Vagina (tissue), 2 donors: ENCODE measurements around the gene CFDP1. TPM values are rescaled to one million over a fixed set of nuclear protein-coding genes. Genes with fewer than 3 reads are reported as not detected.

Experiments
- DNase-seq, 2 donors: peaks; one replicate each; pipeline ENCODE4 v3.0.0-alpha.2; 2017; ENCODE audit errors: extremely low spot score in 2 of 2
- H3K27ac ChIP-seq: fragments of 200-600 bp; sonication (generic); one replicate; pipeline ENCODE4 v1.5.1; 2019
- H3K27me3 ChIP-seq: fragments of 200-600 bp; sonication (generic); one replicate; pipeline ENCODE4 v1.5.1; 2019
- H3K36me3 ChIP-seq, 2 donors: fragments of 200-600 bp; sonication (generic); one replicate each; pipeline ENCODE4 v1.5.1; 2017 to 2019
- H3K4me1 ChIP-seq: fragments of 200-600 bp; sonication (generic); one replicate; pipeline ENCODE4 v1.5.1; 2019
- H3K4me3 ChIP-seq, 2 donors: fragments of 200-600 bp; sonication (generic); 1 replicate in 1 of 2; 2 replicates in 1 of 2; pipeline ENCODE4 v1.5.1; 2016 to 2019
- H3K9me3 ChIP-seq: fragments of 200-600 bp; sonication (generic); one replicate; pipeline ENCODE4 v1.5.1; 2019
- CTCF ChIP-seq, 3 experiments: fragments of 450-650 bp in 2 of 3; fragments of 200-600 bp in 1 of 3; sonication (generic) in 1 of 3; IDR thresholded peaks; one replicate each; pipeline ENCODE4 v1.5.1; 2017 to 2019; ENCODE audit warnings: antibody characterized with exemption in 3 of 3, mild to moderate bottlenecking in 2 of 3, moderate library complexity in 2 of 3
- POLR2A ChIP-seq, 2 donors: fragments of 450-650 bp; IDR thresholded peaks; one replicate each; pipeline ENCODE4 v1.6.1; 2017; ENCODE audit warnings: antibody characterized with exemption in 2 of 2, mild to moderate bottlenecking in 2 of 2, moderate library complexity in 2 of 2
- POLR2AphosphoS5 ChIP-seq, 2 donors: sonication (generic); formaldehyde crosslinking; IDR thresholded peaks; one replicate each; pipeline ENCODE4 v1.9.0; 2017; ENCODE audit warnings: antibody characterized with exemption in 2 of 2, mild to moderate bottlenecking in 2 of 2, low read depth in 1 of 2; ENCODE audit not compliant: insufficient read depth in 1 of 2
- intact Hi-C: fragments of 100-400 bp; cut with DNase I; formaldehyde crosslinking; loops from one replicate; pipeline ENCODE4 v1.15.1; 2023
- small RNA-seq: library from RNA; depleted of rRNA; stranded (forward); fragments of <200 nt; gene quantifications from one replicate; pipeline ENCODE3, GENCODE V24; 2016
- total RNA-seq: library from RNA; depleted of rRNA; stranded (reverse); fragments of >200 nt; gene quantifications from one replicate; pipeline ENCODE4 v1.2.3, GENCODE V29; 2016

The CFDP1 gene
- total RNA-seq, 1 donor from 2014 or later = 45.7 TPM

- Histone ChIP-seq H3K36me3 (peaks cover 0 to 16% of the 10 kb centered on the region in 2 donors), H3K4me1 (peaks cover 75% of the 10 kb centered on the region)
- no peak for DNase-seq
These were observed 189.0 kb downstream of the CFDP1 start for GRCh38 chr16:75244225-75244809.

More at GRCh38 chr16:75244225-75244809, 189.0 kb downstream of the CFDP1 start:
- TF ChIP-seq POLR2A (IDR thresholded peaks at IDR 0.05) (no peak), POLR2AphosphoS5 (IDR thresholded peaks at IDR 0.05; ENCODE audit: insufficient read depth in 1 of 2, low read depth in 1 of 2) (no peak), CTCF (IDR thresholded peaks at IDR 0.05) (no peak)
- H3K27me3 ChIP-seq = no peaks in the 10 kb centered on the region
- H3K9me3 ChIP-seq = no peaks in the 10 kb centered on the region
- peak overlapping the region; percentile 88 for H3K27ac ChIP-seq
- H3K4me3 ChIP-seq = no peak overlapping the region
- intact Hi-C loops = no loop called here

Small RNAs within 50 kb of the gene (small RNA-seq; reads per million reads assigned to genes)
- gene RF00598 (not detected), gene RNU6-758P (not detected)

Other genes with a start within 250 kb of the CFDP1 start
- not detected for gene CTRB2, start 226.3 kb downstream of the CFDP1 start, total RNA-seq
- not detected for gene CTRB1, start 214.5 kb downstream of the CFDP1 start, total RNA-seq
- 39.5 TPM for gene BCAR1, start 181.9 kb downstream of the CFDP1 start, total RNA-seq
- gene TMEM170A, start 31.2 kb upstream of the CFDP1 start, total RNA-seq = 21.9 TPM
- 0.25 TPM for gene CHST6, start 61.9 kb upstream of the CFDP1 start, total RNA-seq
- gene CHST5, start 102.6 kb upstream of the CFDP1 start, total RNA-seq = not detected
- gene TMEM231, start 122.7 kb upstream of the CFDP1 start, total RNA-seq = 6.9 TPM
- 86.4 TPM for gene GABARAPL2, start 132.9 kb upstream of the CFDP1 start, total RNA-seq
- 44.4 TPM for gene ADAT1, start 189.8 kb upstream of the CFDP1 start, total RNA-seq
- gene KARS1, start 214.2 kb upstream of the CFDP1 start, total RNA-seq = 82.0 TPM
- gene TERF2IP, start 214.3 kb upstream of the CFDP1 start, total RNA-seq = 65.1 TPM
- not detected for gene CPHXL2, start 243.5 kb upstream of the CFDP1 start, total RNA-seq